GM12864 (cell line): Measurements from ENCODE around the gene CALCR.
"Not testable (repeated sequence)": the region's sequence is repeated elsewhere in the genome, so short reads cannot be mapped to it uniquely, and the experiment has no call there.

ENCODE experiments used
- DNase-seq: peaks from one replicate; pipeline ENCODE4 v3.0.0-alpha.2; 2011; ENCODE audit warnings: low read depth
- H3K4me3 ChIP-seq: 2 replicates; pipeline ENCODE4 v1.5.1; 2011; ENCODE audit warnings: mild to moderate bottlenecking, low read depth, low read length, control low read depth
- CTCF ChIP-seq: IDR thresholded peaks from 2 replicates; pipeline ENCODE4 v1.5.1; 2011; ENCODE audit warnings: low read depth, mild to moderate bottlenecking, moderate library complexity, low read length, control low read depth, inconsistent platforms; ENCODE audit errors: missing control alignments

The CALCR gene

DNA sequence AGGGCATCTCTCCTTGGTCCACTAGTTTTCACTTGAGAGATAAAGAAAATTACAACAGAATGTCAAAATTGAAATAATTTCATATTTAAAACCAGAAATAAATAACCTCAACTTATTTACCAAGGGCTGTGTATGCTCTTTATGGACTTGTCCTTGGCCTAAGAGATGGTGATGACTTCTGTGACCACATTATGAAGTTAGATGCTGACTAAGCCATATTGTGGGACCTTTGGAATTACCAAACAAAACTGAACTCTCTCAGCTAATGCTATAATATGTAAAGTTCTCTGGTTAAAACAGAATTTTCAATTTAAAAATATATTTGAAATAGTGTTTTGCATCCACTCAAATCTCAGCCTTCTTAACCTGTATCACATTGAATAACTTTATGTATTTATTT, 38.9 kb downstream of the CALCR start:
- DNase-seq, result no peak
- no peak overlapping the region for H3K4me3 ChIP-seq
- no peak for TF ChIP-seq CTCF

DNA sequence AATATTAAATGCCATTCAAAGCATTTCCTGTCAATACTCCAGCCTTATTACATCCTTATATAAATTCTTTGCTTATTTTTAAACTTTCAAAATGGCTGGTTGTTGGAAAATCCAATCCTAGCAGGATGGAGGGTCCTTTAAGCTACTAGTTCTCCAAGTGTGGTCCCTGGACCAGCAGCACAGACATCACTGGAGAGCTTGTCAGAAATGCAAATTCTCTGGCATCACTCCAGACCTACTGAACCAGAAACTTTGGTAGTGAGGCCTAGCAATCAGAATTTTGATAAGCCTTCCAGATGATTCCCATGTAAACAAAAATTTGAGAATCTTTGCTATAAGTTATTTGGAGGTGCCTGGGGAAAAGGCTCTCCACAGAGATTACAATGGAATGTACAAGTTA, 43.8 kb downstream of the CALCR start:
- H3K4me3 ChIP-seq, result no peak overlapping the region
- DNase-seq, result no peak
- TF ChIP-seq CTCF, result no peak

- DNase-seq, result no peak
- no peak for TF ChIP-seq CTCF
- H3K4me3 ChIP-seq, result no peak overlapping the region
These were observed 57.7 kb downstream of the CALCR start for GRCh38 chr7:93516834-93517233.

- no peak for DNase-seq
- H3K4me3 ChIP-seq, result no peak overlapping the region
- TF ChIP-seq CTCF, result no peak
These were observed 59.4 kb downstream of the CALCR start for GRCh38 chr7:93515144-93515543.

GRCh38 chr7:93509303-93509702, 65.2 kb downstream of the CALCR start:
- no peak overlapping the region for H3K4me3 ChIP-seq
- no peak for DNase-seq
- TF ChIP-seq CTCF, result no peak

DNA sequence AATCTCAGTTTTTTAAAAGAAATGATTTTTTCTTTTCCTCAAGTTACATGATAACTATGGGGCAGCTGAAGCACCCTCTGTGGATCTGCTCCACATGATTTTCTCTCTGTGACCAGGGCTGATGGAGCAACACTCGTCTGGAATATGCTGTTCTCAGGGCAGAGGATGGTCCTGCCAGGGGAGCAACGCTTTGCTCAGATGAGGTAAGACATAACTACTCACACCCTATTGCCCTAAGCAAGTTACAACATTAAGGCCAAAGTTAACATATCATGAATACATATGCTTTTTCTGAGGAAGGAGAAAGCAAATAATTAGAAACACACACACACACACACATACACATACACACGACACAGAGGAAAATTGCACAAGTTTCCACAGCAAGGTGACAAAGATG, 71.4 kb downstream of the CALCR start:
- DNase-seq, result no peak
- TF ChIP-seq CTCF, result no peak
- H3K4me3 ChIP-seq, result no peak overlapping the region

- H3K4me3 ChIP-seq, result not testable (repeated sequence)
These were observed 82.7 kb downstream of the CALCR start for GRCh38 chr7:93491860-93492259.

More at GRCh38 chr7:93491860-93492259, 82.7 kb downstream of the CALCR start:
- DNase-seq, result not testable (repeated sequence)
